Stimulated activated CD8-positive, alpha-beta memory T cell treated with anti-CD3 and anti-CD28 coated beads, Interleukin-15, amount 100 ng/mL, for 1 hour (primary cell): ENCODE data around the gene TLN1.

ENCODE experiments used
- DNase-seq: peaks from one replicate; pipeline ENCODE4 v3.0.0-alpha.2; 2020; ENCODE audit warnings: low read depth

The TLN1 gene

GRCh38 chr9:35755071-35755470 lies 23.1 kb upstream of the TLN1 start:
- no peak for DNase-seq

- no peak for DNase-seq
These were observed 22.3 kb upstream of the TLN1 start, which contains the start of gene MSMP for GRCh38 chr9:35754264-35754663. TSS of gene MSMP (minus strand) at chr9:35754276. CDS start at chr9:35754129, 147 bp downstream.

GRCh38 chr9:35753466-35753865 lies 21.5 kb upstream of the TLN1 start:
- DNase-seq: no peak

GRCh38 chr9:35750256-35750531 lies 18.2 kb upstream of the TLN1 start:
- DNase-seq: no peak

DNA sequence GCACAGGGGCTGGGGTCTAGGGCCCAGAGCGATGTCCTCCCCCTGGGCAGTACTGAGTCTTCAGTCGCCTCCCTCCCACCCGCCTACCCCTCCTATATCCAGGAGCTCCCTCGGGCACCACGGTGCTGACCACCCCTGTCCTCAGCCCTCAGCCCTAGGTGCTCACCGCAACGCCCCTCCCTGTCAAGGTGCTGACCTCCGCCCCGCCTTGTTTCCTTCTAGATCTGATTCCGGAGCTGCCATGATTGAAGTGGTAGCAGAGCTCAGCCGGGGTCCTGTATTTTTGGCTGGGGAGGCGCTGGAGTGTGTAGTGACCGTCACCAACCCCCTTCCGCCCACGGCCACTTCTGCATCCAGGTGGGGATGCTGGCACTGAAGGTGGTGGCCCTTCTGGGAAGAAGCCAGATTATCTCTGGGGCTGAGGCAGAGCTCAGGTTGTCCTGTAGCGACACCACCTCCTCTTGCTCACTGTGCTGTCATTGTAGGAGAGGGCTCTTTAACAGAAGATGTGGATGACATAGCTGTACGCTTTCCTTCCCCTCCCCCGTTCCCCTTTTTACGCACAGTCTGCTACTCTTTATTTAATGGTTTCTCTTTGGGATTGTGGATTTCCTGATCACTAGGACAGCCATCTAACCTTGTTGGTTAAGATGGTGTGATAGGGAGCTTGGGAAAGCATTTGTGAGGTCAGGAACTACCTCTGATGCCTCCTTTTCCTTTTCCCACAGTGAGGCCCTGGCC lies 17.7 kb upstream of the TLN1 start:
- DNase-seq: no peak

- DNase-seq: no peak
These were observed 17.0 kb upstream of the TLN1 start, which contains the start of the genes GBA2 and RGP1 for GRCh38 chr9:35748858-35749514. TSS of gene GBA2 (minus strand) at chr9:35749228. CDS start at chr9:35748704, 524 bp downstream. TSS of gene RGP1 (plus strand) at chr9:35749287. CDS start at chr9:35749756, 469 bp downstream.

DNA sequence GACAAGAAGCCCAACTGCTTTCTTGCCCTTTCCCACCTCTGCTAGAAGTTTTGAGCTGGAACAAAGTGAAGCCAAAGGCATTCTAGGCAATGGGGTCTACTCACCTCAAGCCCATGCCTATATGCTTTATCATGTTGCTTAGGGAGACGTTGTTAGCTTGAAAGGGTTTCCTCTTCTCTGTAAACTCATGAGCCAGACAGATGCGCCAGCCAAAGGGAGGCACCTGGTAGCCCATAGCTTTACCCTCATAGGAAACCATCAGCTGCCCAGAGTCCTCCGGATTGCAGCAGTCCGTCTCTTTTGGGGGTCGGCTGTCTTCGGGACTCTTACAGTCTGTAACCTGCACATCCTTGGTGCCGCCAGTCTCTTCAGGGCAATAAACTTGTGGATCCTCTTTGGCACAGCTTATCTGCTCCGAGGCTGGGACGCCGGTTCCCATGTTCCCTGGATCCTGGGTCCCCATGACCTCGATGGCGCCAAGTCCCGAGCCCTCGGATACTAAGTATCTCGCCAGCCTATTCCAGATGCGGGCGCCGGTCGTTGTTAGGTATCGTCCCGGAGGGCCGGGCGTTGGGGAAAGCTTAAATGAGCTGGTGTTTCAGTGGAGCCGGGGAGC lies 16.4 kb upstream of the TLN1 start:
- DNase-seq: no peak

- DNase-seq: no peak
These were observed 14.6 kb upstream of the TLN1 start for GRCh38 chr9:35746583-35746982.

DNA sequence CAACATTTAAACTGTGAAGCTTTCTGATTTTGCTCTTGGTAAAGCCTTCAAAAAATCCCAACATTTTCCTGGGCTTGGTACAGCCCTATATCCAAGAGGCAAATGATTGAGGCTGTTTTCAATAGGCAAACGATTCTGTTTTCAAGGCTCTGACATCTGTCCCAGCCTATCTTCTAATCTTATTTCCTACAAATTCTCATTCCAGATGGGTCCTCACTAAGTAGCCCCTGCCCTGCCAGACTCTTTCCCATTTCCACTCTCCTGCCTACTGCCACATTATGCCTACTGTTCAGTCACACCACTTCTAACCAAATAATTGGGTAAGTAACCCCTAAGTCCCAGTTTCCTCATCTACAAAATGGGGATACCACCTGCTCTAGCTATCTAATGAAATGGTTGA lies 13.6 kb upstream of the TLN1 start:
- DNase-seq: no peak

DNA sequence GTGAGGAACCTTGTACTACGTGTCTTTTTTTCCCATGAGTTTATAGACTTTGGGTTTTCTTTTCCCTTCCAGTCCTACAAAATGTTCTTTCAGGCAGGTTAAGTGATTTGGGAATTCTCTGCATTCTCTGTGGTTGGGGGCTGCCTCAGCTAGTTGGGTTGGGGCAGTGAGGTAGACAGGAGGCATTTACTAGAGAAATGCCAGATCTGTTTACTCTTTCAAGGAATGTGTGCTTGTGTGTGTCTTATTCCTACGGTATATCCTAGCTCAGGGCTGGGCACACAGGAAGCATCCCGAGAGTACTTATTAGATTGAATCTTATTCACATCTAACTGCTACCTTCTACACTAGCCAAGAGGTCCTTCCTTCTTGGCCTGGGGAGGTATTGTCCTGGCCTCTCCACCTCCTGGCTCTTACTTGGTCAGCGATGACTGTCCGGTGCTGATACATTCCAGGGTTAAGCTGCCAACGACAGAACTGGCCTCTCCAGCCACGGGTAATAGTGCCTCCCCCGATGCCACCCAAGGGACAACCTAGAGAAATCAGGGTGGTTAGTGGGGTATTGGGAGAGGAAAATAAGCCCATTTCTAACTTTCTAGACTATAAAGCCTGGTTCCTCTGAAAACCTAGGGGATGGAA lies 12.0 kb upstream of the TLN1 start:
- DNase-seq: no peak

DNA sequence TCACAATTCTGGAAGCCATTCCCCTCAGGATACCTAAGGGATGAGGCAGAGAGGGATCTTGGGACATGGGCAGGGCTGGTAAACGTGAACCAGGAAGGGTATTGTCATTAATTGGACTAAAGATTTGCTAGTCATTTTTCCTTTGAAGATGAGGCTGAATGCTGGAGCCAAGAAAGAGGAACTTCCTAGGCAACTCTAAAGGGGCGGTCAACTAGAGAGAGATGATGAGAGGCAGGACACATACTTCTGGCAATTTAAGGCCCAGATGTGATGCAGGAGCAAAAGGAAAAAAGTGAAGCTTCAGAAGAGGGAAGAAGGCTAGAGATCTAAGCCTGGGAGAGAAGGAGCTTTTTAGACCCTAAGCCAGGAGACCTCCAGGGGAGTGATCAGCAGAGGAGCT lies 11.5 kb upstream of the TLN1 start:
- no peak for DNase-seq

DNA sequence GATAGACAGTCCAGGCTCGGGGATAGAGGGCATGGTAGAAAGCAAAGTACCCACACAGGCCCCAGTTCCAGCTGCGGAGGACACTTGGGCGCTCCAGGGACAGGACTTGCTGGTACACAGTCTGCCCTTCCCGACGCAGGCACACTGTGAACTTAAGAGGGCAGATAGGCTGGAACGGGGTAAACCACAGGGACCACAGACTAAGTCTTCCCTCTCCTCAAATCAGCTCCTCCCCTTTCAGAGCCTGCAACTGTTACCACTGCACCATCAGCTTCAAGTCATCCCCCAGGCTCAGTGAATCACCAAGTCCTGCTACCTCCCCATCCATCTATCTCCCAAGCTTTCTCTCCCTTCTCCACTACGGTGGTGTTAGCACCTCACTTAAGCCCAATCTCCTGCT lies 9.7 kb upstream of the TLN1 start:
- DNase-seq: no peak

DNA sequence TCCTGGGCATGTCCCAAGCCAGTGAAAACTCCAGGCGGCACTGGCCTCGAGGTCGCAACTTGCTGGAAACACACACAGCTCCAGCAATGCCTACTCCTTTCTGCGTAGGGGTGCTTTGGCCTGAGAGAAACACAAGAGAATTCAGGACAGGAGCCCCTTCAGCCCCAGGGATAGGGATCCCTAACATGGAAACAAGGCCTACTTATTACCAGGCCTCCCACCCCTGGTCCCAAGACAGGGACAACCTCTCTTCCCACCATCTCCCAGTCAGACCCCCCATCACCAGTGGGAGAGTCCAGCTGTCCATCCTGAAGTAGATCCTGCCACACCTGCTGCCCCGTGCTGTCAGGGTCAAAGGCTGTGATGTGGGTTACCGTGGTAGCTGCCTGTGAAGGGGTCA lies 8.2 kb upstream of the TLN1 start:
- DNase-seq: no peak

DNA sequence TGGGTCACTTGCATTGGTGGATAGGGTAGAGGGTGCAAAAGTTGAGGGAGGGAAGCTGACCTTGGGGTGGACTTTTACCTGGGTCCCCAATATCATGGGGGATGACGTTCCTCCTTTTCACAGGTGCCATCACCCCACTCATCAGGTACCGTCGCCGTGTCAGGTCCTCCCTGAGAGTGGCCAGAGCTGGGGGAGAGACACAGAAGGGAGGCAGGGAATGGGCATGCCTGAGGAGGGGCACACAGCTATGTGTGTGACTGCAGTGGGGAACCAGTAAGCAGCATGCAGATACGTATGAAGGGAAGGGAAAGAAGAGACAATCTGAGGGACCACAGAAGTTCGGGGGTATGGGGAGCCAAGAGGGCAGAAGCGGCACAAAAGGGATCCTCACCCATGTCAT lies 6.9 kb upstream of the TLN1 start:
- no peak for DNase-seq

- no peak for DNase-seq
These were observed 6.2 kb upstream of the TLN1 start for GRCh38 chr9:35738186-35738585.

DNA sequence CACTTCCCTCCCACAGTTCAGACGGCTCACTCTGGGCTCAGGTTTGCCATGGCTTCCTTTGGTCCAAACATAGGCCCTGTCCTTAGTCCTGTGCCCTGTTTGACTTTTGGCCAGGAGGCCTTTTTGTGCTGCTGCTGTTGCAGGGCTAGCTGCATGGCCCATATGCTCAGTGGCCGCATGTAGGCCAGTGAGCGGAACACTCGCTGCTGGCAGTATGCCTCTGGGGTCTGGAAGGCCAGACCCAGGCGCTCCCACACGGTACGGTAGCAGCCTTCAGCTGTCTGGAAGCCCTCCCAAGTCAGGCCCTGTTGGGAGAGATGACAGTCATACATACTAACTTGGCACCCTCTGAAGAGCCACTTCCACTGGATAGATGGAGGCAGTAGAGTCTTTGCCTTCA lies 5.1 kb upstream of the TLN1 start:
- DNase-seq: no peak

GRCh38 chr9:35736201-35736633 lies 4.2 kb upstream of the TLN1 start:
- DNase-seq: peak; percentile 48

GRCh38 chr9:35734096-35734495 lies 2.1 kb upstream of the TLN1 start:
- no peak for DNase-seq

DNA sequence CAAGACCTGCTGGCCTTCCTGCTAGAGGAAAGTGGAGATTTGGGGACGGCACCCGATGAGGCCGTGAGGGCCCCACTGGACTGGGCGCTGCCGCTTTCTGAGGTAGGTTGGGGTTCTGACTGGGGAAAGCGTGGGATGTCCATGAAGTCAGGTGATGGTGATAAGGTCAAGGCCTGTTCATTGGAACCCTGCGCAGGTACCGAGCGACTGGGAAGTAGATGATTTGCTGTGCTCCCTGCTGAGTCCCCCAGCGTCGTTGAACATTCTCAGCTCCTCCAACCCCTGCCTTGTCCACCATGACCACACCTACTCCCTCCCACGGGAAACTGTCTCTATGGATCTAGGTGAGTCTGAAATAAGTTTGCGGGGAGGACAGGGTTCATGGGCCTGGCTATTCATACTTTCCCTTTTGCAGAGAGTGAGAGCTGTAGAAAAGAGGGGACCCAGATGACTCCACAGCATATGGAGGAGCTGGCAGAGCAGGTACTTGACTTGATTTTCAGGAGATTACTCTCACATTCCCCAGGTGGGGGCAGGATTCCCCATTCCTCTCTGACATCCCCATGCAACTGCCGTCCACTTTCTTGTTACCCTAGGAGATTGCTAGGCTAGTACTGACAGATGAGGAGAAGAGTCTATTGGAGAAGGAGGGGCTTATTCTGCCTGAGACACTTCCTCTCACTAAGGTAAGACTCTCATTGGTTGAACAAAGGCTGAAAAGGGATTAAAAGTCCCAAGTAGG lies 976 bp upstream of the TLN1 start:
- no peak for DNase-seq

- DNase-seq: no peak
These were observed 395 bp downstream of the TLN1 start for GRCh38 chr9:35731415-35732184.

- DNase-seq: no peak
These were observed 1.5 kb downstream of the TLN1 start for GRCh38 chr9:35730486-35730854.
